NCI-H524 treated with DMSO at 0.1 percent for 48 hours (cell line): Measurements from ENCODE around the gene RGS17.
"Not testable (repeated sequence)": the region's sequence is repeated elsewhere in the genome, so short reads cannot be mapped to it uniquely, and the experiment has no call there.

Experiments used
- DNase-seq: peaks from one replicate; lab custom pipeline; 2025; lab: John Stamatoyannopoulos, UW

RGS17 gene, protein sequence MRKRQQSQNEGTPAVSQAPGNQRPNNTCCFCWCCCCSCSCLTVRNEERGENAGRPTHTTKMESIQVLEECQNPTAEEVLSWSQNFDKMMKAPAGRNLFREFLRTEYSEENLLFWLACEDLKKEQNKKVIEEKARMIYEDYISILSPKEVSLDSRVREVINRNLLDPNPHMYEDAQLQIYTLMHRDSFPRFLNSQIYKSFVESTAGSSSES

DNA sequence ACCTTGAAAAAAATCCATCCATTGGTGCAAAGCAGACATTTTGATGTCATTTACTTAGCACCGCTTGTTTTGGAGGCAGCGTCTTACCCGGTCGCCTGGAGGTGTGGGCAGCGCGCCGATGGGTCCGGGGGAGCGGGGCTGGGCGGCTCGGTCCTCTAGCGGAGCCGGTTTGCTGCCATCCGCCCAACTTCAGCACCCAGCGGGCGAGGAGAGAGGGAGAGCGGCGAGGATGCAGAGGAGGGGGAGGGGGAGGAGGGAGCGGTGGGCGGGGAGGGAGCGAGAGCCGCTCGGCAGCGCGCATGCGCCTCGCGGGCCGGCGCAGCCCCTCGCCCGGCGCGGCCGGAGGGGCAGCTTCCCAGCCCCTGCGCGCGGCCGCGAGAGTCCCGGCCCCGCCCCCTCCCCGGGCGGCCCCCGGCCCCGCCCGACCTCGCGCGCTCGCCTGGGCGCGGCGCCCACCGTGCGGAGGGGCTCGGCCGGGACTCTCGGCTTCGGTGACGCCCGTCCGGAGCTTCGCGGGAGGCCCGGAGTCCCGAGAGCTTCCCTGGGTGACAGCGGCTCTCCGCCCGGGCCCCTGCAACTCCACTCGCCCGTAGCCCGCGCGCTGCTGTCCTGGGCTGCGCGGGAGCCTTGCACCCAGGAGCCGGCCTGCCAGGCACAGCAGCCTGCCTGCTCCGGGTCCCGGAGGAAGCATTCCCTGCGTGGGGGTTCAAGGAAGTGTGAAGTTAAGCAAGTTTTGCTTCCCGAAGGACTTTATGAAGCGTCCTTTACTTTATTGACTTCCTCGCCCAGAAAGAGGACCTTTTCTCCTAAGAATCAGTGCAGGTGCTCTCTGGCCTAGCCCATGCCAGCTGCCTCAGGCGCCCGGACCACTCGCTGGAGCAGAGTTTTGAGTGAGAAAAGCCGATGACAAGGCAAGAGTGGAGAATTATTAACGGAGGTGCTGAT is at the start of gene RGS17:
TSS of gene RGS17 (minus strand) at position 246 of the 945 bp plus-strand sequence. CDS start 87,264 bp downstream, outside the sequence.
- no peak for DNase-seq

DNA sequence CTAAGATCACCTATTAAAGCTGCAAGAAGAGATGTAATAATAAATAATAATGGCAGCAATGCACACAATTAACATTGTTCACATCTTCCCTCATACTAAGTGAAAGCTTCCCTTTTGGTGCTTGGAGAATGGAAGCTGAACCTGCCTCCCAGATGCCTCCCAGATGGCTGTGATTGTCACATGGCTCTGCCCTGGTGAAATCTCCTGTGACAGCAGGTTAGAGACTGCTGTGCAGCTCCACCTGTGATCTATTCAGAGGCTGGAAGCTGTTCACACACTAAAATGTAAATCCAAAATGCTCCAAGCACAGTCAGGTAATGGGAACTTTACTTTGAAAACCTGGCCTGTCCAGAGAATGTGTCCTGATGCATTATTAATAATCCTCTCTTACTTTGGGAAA is 41.7 kb upstream of the RGS17 start:
- peak; percentile 48 for DNase-seq

DNA sequence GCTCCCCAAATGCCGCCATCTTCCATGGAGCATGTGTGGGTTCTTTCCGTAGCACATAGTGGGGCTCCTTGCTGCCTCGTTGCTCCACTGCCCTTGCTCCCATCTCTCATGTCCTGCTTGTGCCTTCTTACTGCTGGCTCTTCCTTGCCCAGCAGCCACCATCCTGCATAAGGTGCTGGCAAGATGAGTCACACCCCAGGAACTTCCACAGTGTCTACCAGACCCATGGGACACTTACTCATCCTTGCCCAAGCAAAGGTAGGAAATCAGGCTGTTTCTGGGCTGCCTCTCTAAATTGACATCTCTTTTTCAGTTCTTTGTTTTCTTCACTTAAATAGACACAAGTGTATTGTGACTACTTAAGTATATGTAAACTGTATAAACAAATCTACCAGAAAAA is 39.4 kb upstream of the RGS17 start:
- DNase-seq = no peak

DNA sequence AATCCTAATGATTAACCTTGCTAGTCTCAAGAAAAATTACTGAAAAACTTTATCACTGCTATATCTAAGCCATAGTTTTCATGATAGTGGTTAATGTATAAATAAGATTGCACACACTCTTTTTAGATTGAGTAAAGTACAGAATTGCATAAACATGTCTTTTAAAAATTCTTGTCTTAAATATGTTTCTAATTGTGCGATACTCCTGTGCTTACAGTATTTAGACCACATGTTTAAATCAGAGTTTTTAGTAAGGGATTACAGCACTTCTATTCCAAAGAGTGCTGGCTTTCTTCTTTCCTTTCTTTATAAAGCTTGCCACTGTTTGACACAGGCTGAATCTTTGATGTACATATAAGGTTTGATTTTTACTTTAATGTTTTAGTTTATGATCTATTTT is 36.8 kb upstream of the RGS17 start:
- DNase-seq = no peak

DNA sequence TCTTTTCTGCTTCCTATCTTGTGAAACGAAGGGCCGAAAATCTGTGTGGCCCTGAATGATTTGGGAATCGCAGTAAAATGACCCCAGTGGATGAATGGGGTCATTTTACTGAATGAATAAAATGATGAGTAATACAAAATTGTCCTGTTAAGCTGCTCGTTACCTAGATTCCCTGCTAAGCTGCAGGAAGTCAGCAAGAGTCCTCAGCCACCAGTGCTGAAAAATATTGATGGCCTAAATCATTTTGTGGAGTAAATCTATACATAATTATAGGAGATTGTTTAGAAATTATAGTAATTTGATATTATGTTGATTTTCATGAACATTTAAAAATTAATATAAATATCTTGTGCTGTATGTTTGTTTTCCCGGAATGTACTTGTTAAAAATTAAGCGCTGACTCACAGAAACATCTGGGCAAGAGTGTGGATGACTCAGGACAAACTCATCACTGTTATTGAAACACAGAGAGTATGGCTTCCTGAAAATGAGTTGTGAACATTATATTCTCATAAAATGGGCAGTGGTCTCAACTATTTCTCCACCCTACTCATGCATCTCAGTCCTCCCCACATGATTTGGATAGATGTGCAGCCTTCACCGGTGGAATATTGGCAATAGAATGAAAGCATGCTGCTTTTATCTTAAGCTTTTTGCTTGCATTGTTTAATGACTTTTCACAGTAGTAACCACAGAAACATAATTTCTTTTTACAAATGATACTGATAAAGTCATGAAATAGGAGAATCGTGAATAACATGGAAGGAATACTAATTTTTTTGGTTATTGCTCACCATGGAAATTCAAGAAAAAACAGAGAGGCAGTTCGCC is 36.2 kb upstream of the RGS17 start:
- DNase-seq = no peak

DNA sequence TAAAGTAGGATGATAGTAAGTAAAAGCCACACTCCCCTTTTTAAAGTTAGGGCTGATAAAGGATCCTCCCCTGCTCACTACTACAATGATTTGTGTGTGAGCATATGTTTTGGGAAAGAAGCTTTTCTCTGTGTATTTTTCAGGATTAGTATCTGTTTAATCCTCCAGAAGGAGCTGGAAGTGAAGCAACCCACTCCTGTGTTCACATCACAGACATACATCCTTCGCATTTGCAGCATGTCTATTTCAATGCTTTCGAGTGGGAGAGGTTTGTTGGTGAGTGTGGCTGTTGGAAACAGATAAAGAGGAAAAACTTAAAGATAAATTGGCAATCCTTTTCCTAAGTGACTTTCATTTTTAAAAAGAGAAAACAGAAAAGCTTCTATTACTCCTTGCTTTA is 31.6 kb upstream of the RGS17 start:
- DNase-seq = peak; percentile 62

DNA sequence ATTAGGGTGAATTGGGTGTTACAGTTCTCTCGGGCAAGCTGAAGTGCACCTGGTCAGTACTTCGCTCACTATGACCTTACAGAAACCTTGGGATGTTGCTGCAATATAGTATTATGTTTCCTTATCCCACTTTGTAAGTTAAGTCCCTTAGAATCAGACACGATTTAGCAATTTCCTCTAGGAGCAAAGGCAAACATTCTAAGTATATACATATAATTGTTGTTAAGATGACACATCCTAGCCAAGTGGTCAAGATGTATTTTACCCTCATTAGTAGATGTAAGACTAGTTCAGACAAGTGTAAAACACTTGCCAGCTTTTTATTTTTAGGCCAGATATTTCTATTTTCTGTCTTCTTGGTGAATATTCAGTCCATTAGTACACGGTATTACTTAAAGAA is 31.1 kb upstream of the RGS17 start:
- no peak for DNase-seq

DNA sequence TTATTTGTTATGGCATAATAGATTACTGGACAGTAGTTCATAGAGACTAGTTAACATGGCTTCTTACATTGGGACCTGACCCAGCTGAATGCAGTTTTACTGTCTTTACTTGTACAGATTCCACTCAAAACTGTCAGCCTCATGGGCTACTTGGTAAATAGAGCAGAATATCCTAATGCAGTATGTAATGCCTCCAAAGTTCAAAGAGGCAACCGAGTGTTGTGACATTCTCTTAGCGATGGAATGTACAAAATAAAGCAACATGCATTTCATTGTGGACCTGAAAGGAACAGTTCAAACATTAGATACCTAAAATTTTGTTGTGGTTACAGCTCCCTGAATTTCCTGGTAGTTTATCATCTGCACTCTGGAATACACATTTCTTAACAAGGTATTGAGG is 29.1 kb upstream of the RGS17 start:
- no peak for DNase-seq

DNA sequence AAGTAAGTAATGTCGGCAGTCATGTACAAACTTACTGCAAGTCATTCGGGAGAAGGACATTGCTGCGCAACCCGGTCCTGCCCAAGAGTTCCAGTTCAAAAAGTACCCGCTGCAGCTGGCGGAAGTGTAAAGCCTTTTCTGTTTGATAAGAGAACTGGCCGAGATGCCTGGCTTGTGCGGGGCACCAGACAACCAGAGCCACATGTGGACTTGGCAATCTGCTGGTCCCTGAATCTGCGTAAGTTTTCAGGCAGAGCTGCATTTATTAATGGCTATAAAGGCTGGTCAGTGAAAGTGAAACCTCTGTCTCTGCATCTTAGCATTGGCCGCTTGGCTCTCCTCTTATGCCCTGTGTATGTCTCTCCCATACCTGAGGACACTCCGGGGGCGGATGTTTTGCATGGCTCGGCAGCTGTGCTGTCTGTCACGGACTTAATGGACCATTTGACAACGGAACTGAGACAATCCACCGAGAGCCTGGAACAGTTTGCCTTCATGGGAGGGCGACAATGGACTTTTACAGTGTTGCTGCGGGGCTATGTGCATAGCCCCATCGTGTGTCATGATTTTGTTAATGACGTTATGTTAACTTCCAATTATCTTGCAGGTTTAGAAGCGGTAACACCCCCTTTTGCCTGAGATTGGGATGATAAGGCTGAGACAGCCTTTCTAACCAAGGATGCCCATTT is 19.8 kb upstream of the RGS17 start:
- no peak for DNase-seq

DNA sequence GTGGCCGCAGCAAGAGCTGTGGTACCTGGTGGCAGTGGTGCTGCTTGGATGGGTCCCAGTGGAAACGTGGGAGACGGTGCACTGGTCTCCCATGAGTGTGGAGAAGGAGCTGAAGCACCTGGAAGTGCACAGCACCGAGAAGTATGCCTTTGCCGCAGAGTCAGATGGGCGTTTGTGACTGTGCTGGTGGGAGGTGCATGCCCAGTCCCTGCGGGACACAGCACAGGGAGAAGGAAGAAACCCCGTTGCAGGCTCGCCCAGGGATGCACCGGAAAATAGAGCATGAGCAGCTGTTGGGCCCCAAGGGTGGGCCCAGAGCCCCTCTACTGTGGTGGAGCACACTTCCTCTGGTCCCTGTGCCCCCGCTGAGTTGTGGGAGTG is 19.3 kb upstream of the RGS17 start:
- DNase-seq = no peak

DNA sequence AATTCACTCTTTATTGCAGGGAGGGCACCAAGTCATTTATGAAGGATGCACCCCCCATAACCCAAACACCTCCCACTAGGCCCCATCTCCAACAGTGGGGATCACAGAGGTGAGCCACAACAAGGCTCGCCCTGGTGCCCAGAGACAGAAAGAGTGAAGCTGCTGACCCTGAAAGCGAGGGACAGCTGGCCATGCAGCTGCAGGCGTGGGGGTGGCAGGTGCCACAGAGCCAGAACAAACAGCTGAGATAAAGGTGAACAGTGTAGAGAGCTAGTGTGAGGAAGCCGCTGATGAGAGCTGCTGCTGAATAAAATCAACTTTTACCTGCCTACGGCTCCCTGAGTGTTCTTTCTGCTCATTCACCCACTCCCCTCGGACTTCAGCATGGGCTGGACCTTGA is 18.8 kb upstream of the RGS17 start:
- no peak for DNase-seq

DNA sequence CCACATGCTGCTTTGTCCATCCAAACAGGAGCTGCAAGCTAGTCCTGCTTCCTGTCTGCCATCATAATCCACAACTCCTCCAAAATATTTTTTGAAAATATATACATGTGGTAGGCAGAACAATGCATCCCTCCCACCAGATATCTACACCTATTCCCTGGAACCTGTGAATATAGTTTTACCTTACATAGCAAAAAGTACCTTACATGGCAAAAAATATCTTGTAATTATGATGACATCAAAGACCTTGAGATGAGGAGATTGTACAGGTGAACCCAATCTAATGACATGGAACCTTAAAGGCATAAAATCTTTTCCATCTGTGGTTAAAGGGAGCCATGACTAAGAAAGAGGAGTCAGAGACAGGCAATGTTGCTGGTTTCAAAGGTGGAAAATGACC is 15.3 kb upstream of the RGS17 start:
- DNase-seq = no peak

DNA sequence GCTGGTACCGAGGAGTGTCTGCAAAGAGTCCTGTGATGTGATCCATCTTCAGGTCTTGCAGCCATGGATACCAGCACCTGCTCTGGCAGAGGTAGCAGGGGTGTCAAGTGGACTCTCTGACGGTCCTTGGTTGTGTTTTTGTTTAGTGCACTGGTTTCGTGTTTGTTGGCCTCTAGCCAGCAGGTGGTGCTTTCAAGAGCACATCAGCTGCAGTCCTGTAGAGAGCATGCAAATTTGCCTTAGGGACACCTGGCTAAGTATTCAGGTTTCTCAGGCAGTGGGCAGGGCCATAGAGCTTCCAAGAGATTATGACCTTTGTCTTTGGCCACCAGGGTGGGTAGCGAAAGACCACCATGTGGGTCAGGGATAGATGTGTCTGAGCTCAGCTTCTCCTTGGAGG is 14.5 kb upstream of the RGS17 start:
- no peak for DNase-seq

DNA sequence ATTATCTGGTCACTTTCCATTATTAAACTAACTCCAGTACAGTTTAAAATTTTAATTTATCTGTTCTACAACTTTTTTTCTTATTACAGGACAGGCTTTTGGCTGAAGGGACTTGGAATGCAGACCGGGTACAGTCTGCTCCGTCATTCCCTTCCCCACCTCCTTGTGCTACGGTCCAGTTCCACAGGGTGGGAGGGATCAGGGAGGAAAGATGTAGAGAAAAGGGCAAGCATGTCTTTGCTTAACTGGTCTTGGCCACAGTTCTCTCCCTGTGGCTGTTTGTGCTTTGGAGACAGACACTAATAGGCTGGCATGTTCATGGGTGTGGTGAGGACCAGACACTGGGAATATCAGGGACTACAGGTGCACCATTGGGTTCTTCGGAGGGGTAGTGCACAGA is 12.1 kb upstream of the RGS17 start:
- DNase-seq = no peak

DNA sequence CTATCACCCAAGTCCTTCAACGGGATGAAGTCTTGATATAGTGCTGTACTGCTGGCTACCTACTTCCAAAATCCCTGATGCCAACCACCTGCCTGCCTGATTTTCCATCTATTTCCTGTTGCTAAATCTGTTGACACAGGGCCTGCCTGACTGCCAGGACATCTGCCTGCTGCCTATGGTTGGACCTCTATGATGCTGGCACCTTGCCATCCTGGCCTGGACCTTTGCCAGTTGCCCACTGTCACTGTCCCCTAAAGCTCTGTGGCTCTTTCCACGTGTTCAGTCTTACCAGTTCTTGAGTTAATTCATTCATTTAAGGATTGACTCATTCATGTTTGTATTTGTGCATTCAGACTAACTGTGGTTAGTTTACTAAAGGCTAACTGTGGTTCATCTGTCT is 9.2 kb upstream of the RGS17 start:
- DNase-seq = peak; percentile 61

DNA sequence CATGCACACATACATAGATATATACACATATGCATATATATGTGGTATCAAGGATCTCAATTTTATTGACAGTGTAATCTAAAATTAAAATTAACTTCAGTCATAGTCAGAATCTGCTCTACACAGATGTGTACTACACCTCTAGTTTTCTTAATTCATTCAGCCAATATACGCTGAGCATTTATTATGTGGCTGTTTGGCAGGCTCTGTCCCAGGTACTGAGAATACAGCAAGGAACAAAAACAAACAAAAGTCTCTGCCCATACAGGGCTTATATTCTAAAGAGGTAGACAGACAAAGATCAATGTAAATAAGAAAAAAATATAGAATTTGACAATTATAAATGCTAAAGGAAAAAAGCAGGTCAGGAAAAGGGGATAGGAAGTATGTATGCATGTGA is 7.8 kb upstream of the RGS17 start:
- DNase-seq = no peak

DNA sequence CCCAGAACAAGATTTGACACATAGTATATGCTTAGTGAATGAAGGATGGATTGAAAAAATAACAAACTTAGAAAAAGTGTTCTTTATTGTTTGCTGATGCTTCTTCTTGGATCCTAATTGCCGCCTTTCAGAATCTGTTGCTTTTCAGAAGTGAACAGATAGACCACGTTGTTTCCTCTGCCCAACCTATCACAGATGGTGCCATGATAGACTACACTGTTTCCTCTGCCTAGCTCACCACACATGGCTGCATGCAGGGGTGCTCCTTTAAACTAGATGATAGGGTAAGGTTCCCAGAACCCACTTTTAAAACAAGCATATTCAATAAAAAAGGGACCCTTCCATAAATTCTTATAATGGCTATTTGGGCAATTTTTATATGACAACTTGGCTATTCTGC is 4.6 kb upstream of the RGS17 start:
- DNase-seq = no peak

DNA sequence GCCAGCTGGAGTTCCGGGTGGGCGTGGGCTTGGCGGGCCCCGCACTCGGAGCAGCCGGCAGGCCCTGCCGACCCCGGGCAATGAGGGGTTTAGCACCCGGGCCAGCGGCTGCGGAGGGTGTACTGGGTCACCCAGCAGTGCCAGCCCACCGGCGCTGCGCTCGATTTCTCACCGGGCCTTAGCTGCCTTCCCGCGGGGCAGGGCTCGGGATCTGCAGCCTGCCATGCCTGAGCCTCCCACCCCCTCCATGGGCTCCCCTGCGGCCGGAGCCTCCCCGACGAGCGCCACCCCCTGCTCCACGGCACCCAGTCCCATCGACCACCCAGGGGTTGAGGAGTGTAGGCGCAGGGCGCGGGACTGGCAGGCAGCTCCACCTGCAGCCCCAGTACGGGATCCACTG is 2.6 kb upstream of the RGS17 start:
- DNase-seq = not testable (repeated sequence)

DNA sequence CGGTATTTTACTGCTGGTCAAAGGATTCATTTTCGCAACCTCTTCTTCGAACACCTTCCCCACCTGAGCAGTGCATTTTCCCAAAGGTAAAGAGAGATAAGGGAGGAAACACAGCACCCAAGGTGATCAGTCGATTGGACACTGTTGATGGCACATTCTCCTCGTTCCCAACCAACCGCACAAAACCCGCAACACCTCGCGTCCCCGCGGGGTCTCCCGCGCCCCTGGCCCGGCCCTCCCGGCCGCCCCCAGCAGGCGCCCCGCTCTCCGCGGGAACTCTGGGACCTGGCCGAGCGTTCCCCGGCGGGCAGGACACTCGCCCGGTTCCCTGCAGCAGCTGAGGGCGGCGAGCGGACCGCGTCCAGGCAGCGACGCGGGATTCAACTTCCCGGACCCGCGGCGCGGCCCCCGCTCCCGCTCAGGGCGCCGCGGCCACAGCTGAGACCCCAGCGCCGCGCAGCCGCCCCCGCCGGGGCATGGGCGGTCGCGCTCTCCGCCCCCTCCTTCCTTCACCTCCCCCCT is 506 bp downstream of the RGS17 start:
- DNase-seq = no peak

DNA sequence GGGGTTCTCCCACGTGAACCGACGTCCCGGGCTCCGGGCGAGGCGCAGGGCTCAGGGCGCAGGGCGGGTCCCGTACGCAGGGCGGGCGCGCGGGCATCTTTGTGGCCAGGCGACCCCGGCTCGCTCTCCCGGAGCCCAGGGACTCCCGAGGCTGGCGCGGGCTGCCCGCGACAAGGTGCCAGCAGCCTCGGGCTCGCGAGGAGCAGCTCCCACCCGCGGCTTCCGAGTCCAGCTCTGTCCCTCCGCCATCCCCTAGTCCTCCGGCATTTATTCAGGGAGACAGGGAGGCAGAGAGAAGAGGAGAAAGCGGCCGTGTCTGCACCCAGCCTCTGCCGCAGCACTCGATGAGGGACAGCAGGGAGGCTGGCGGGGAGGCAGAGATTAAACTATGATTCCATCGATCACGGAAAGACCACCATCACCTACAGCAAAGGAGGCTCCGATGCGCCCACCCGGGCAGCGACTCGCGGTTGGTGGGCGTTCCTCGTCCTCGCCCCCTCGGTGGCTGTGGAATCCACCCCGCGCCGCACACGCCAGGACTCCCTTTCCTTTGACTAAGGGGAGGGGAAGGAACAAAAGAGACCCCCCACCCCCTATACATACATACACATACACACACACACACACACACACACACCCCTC is 1.1 kb downstream of the RGS17 start:
- DNase-seq = no peak

DNA sequence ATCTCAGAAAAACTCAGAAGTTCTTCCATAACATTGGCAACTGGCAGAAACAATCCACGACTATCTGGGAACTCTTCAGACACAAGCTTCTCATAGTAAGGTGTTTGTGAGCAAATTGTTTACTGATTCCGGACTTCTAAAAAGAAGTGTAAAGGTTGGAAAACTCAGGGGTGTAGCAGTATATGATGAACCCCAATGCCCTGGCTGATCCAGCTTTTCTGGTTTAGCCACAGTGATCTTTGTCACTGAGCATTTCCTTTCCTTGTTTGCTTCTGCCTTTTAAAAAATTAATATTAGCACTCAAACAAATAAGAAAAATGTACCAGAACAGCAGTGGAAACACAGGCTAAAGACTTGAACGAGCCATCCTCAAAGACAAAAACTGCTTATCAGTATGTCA is 4.9 kb downstream of the RGS17 start:
- no peak for DNase-seq
